Measurements from ENCODE around the gene PRM2.

Gene PRM2

GRCh38 chr16:11225677-11226549, 50.4 kb downstream of the PRM2 start:
- DNase-seq (ENCODE audit: low spot score), result no peak
